ENCODE data around the gene PAK1IP1.

DNA sequence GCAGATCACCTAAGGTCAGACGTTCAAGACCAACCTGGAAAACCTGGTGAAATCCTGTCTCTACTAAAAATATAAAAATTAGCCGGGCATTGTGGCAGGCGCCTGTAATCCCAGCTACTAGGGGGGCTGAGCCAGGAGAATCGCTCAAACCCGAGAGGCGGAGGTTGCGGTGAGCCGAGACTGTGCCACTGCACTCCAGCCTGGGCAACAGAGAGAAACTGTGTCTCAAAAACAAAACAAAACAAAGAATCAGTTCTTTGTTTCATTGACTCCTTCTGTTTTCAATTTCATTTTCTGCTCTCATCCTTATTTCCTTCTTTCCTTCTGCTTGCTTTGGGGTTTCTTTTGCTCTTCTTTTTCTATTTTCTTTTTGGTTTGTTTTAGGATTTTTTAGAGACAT lies 19.2 kb downstream of the PAK1IP1 start:
- TF ChIP-seq ZNF530 (tag by site-specific recombination; IDR thresholded peaks at IDR 0.05; ENCODE audit: low read depth) (no peak), CTCF (tag by site-specific recombination; IDR thresholded peaks at IDR 0.05) (no peak), ZNF423 (tag by site-specific recombination; IDR thresholded peaks at IDR 0.05) (no peak), SP7 (tag by site-specific recombination; IDR thresholded peaks at IDR 0.05) (no peak), ZNF138 (tag by site-specific recombination; IDR thresholded peaks at IDR 0.05; ENCODE audit: borderline replicate concordance) (no peak)
- TF ChIP-seq, protein P1, sequence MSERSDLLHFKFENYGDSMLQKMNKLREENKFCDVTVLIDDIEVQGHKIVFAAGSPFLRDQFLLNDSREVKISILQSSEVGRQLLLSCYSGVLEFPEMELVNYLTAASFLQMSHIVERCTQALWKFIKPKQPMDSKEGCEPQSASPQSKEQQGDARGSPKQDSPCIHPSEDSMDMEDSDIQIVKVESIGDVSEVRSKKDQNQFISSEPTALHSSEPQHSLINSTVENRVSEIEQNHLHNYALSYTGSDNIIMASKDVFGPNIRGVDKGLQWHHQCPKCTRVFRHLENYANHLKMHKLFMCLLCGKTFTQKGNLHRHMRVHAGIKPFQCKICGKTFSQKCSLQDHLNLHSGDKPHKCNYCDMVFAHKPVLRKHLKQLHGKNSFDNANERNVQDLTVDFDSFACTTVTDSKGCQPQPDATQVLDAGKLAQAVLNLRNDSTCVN (tag by site-specific recombination; optimal IDR thresholded peaks at IDR 0.05): no peak

Measured in HEK293 (cell line).